ENCODE data around the gene SEPTIN8. TPM values are rescaled to one million over a fixed set of nuclear protein-coding genes. Genes with fewer than 3 reads are reported as not detected.
"Not testable (repeated sequence)": the region's sequence is repeated elsewhere in the genome, so short reads cannot be mapped to it uniquely, and the experiment has no call there.

SEPTIN8 gene
- total RNA-seq, 4 donors from 2014 or later = 31.9 to 44.9 (median 38.3) TPM

DNA sequence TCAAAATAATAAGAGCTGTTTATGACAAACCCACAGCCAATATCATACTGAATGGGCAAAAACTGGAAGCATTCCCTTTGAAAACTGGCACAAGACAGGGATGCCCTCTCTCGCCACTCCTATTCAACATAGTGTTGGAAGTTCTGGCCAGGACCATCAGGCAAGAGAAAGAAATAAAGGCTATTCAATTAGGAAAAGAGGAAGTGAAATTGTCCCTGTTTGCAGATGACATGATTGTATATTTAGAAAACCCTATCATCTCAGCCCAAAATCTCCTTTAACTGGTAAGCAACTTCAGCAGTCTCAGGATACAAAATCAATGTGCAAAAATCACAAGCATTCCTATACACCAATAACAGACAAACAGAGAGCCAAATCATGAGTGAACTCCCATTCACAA is 27.2 kb upstream of the SEPTIN8 start:
- peaks cover 0 to 41% (median 0%) of the 10 kb centered on the region in 4 donors for H3K27me3 ChIP-seq
- intact Hi-C loops (cut with DNase I); H3K4me3 ChIP-seq; H3K27ac ChIP-seq; H3K9me3 ChIP-seq; H3K36me3 ChIP-seq; DNase-seq: not testable (repeated sequence)
- 100% methylated on average over 1 of the region's 1 CpG for WGBS, 2 donors
- peaks cover 0 to 12% (median 0%) of the 10 kb centered on the region in 3 donors for H3K4me1 ChIP-seq

DNA sequence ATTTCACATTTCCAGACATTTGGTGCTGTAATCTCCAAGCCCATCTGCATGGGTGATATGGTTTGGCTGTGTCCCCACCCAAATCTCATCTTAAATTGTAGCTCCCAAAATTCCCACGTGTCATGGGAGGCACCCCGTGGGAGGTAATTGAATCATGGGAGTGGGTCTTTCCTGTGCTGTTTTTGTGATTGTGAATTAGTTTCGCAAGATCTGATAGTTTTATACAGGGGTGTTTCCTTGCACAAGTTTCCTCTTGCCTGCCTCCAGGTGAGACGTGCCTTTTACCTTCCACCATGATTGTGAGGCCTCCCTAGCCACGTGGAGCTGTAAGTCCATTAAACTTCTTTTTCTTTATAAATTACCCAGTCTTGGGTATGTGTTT is 25.6 kb upstream of the SEPTIN8 start:
- intact Hi-C loops (cut with DNase I); H3K36me3 ChIP-seq; H3K4me3 ChIP-seq; H3K9me3 ChIP-seq; DNase-seq; H3K27ac ChIP-seq; H3K4me1 ChIP-seq: not testable (repeated sequence)
- WGBS, 2 donors = 40 to 67% methylated on average over 5 of the region's 5 CpGs
- H3K27me3 ChIP-seq = peaks cover 0 to 39% (median 0%) of the 10 kb centered on the region in 4 donors

DNA sequence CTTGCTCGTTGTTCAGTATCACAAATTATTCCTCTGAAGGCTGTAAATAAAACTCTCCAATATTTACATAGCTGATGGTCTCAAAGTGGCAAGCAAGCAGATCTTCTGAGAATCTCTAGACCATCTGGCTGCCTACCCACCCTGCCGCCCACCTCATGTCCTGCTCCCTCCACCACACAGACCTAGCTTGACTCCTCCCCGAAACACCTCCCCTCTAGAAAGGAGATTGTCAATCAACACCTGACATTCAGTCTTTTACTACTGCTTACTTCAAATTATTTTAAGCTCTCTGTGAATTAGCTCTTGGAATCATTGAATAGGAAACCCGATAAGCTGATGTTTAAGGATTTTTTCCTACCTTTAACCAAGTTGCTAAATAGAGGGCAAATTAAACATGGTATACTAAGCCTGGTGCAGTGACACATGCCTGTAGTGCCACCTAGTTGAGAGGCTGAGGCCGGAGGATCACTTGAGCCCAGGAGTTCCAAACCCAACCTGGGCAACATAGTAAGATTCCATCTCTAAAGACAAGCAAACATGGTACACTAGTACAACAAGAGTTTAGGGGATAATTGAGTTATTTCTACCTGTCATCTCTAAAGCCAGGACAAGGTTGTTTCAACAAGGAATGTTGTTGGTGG is 25.1 kb upstream of the SEPTIN8 start:
- no peak for TF ChIP-seq POLR2A (IDR thresholded peaks at IDR 0.05)
- TF ChIP-seq, protein P1, sequence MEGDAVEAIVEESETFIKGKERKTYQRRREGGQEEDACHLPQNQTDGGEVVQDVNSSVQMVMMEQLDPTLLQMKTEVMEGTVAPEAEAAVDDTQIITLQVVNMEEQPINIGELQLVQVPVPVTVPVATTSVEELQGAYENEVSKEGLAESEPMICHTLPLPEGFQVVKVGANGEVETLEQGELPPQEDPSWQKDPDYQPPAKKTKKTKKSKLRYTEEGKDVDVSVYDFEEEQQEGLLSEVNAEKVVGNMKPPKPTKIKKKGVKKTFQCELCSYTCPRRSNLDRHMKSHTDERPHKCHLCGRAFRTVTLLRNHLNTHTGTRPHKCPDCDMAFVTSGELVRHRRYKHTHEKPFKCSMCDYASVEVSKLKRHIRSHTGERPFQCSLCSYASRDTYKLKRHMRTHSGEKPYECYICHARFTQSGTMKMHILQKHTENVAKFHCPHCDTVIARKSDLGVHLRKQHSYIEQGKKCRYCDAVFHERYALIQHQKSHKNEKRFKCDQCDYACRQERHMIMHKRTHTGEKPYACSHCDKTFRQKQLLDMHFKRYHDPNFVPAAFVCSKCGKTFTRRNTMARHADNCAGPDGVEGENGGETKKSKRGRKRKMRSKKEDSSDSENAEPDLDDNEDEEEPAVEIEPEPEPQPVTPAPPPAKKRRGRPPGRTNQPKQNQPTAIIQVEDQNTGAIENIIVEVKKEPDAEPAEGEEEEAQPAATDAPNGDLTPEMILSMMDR (IDR thresholded peaks at IDR 0.05) = no peak
- Histone ChIP-seq H3K27ac (no peak overlapping the region), H3K36me3 (no peaks in the 10 kb centered on the region), H3K27me3 (peaks cover 0 to 39% (median 0%) of the 10 kb centered on the region in 4 donors), H3K4me3 (no peak overlapping the region), H3K4me1 (no peaks in the 10 kb centered on the region), H3K9me3 (no peaks in the 10 kb centered on the region)
- intact Hi-C loops (cut with DNase I) = no loop called here
- no peak for DNase-seq
- WGBS, 2 donors = 80 to 90% methylated on average over 5 of the region's 5 CpGs

DNA sequence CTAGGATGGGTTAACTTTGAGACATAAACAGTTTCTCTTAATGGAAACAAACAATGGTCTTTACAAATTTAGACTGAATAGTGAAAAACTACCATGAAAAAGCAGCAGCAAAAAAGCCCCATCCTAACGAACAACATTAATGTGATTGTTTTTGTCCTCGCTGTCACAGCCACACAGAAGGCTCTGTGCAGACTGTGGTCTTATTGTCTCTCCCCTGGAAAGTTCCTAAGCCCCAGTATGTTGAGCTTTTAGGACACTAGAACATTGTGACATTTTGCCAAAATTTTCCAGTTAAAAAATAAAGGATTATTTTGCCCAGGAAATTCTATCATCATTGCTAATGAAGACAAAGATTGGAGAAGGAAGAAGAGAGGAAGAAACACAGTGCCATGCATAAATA is 23.5 kb upstream of the SEPTIN8 start:
- no peaks in the 10 kb centered on the region for H3K9me3 ChIP-seq
- no peak for TF ChIP-seq POLR2A (IDR thresholded peaks at IDR 0.05)
- H3K27ac ChIP-seq = no peak overlapping the region
- H3K36me3 ChIP-seq = no peaks in the 10 kb centered on the region
- no peaks in the 10 kb centered on the region for H3K4me1 ChIP-seq
- DNase-seq = no peak
- 80 to 84% methylated on average over 2 of the region's 2 CpGs for WGBS, 2 donors
- H3K27me3 ChIP-seq = peaks cover 0 to 26% (median 0%) of the 10 kb centered on the region in 4 donors
- no peak overlapping the region for H3K4me3 ChIP-seq
- intact Hi-C loops (cut with DNase I) = no loop called here

DNA sequence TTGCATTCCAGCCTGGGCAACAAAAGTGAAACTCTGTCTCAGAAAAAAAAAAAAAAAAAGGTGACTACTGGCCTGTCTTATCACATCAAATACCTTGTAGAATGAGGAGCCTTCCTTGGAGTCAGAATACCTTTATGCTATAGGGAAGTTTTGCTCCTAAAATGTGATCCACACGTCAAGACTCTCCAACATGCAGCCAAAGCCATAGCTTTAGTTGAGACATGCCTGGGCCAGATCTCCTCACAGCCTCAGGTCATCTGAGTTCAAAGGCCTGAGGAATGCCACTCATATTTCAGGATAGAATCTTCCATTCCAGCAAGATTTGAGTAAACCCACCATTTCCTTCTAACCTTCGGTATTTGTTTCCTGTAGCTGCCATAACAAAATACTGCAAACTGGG is 22.4 kb upstream of the SEPTIN8 start:
- 33 to 53% methylated on average over 2 of the region's 2 CpGs for WGBS, 2 donors
- intact Hi-C loops (cut with DNase I) = no loop called here
- DNase-seq = no peak
- Histone ChIP-seq H3K9me3 (no peaks in the 10 kb centered on the region), H3K36me3 (no peaks in the 10 kb centered on the region), H3K4me1 (no peaks in the 10 kb centered on the region), H3K27ac (no peak overlapping the region), H3K4me3 (no peak overlapping the region), H3K27me3 (peaks cover 0 to 26% (median 0%) of the 10 kb centered on the region in 4 donors)
- TF ChIP-seq, protein P1 (IDR thresholded peaks at IDR 0.05) = no peak
- no peak for TF ChIP-seq POLR2A (IDR thresholded peaks at IDR 0.05)

DNA sequence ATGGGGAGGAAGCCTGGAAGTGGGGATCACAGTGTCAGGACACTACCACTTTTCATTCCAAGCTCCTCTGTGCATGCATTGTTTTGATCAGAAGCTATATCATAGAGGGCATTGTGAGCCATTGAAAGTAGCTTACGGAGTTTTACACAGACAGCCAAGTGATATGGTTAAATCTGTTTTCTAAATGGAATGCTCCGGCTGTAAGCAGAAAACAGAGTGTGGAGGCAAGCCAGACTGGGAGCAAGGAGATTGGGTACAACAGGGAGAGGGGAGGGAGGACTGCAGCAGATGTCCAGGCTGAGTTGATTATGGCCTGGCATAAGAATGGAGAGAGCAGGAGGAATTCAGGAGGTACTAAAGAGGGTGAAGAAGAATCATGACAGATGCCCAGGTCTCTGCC is 20.6 kb upstream of the SEPTIN8 start:
- Histone ChIP-seq H3K4me3 (no peak overlapping the region), H3K27me3 (peaks cover 0 to 19% (median 0%) of the 10 kb centered on the region in 4 donors), H3K9me3 (no peaks in the 10 kb centered on the region), H3K4me1 (no peaks in the 10 kb centered on the region), H3K36me3 (no peaks in the 10 kb centered on the region), H3K27ac (no peak overlapping the region)
- 60 to 73% methylated on average over 2 of the region's 2 CpGs for WGBS, 2 donors
- no peak for DNase-seq
- intact Hi-C loops (cut with DNase I) = no loop called here
- no peak for TF ChIP-seq POLR2A (IDR thresholded peaks at IDR 0.05)
- TF ChIP-seq, protein P1 (IDR thresholded peaks at IDR 0.05) = no peak

DNA sequence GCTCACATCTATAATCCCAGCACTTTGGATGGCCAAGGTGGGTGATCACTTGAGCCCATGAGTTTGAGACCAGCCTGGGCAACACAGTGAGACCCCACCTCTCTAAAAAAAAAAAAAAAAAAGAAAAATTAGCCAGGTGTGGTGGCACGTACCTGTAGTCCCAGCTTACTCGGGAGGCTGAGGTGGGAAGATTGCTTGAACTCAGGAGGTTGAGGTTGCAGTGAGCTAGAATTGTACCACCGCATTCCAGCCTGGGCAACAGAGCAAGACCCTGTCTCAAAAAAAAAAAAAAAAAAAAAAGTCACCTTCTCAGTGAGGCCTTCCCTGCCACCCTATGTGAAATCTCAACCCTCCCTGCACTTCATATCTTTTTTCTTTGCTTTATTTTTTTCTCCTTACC is 14.0 kb upstream of the SEPTIN8 start:
- Histone ChIP-seq H3K4me1 (no peaks in the 10 kb centered on the region), H3K4me3 (no peak overlapping the region), H3K36me3 (no peaks in the 10 kb centered on the region), H3K27me3 (peaks cover 0 to 15% (median 0%) of the 10 kb centered on the region in 4 donors), H3K9me3 (no peaks in the 10 kb centered on the region), H3K27ac (no peak overlapping the region)
- intact Hi-C loops (cut with DNase I) = no loop called here
- no peak for TF ChIP-seq POLR2A (IDR thresholded peaks at IDR 0.05)
- TF ChIP-seq, protein P1 (IDR thresholded peaks at IDR 0.05) = no peak
- no peak for DNase-seq
- 92 to 95% methylated on average over 3 of the region's 3 CpGs for WGBS, 2 donors
